Fibroblast of pulmonary artery (primary cell): ENCODE data around the gene TLE4.

Source experiments
- DNase-seq: peaks from one replicate; pipeline ENCODE4 v3.0.0-alpha.2; 2010; ENCODE audit warnings: low read depth
- H3K4me3 ChIP-seq: replicated peaks from 2 replicates; pipeline ENCODE4 v1.5.1; 2011; ENCODE audit warnings: low read depth, mild to moderate bottlenecking, control low read depth, low read length, moderate library complexity
- CTCF ChIP-seq: IDR thresholded peaks from 2 replicates; pipeline ENCODE4 v1.5.1; 2011; ENCODE audit warnings: mild to moderate bottlenecking, control low read depth, low read length, inconsistent platforms; ENCODE audit errors: missing control alignments

Gene TLE4

DNA sequence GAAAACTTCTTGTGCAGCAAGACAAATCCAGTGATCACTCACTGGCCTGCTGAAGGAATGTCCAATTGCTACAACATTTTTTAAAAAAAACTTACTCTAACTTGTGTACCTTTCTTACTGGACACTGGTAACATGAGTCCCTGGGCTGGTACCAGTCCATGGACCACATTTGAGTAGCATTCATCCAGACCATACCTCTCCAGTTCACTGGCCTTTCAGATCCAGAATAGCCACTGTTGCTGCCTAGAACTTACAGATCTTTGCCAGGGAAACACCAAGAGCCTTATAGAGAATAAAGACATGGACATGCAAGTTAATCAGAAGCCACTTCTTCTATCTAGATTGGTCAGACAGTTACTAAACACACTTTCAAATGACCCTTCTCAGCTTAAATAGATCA lies 185.3 kb downstream of the TLE4 start:
- no peak for TF ChIP-seq CTCF
- no peak for DNase-seq
- no peak overlapping the region for H3K4me3 ChIP-seq

DNA sequence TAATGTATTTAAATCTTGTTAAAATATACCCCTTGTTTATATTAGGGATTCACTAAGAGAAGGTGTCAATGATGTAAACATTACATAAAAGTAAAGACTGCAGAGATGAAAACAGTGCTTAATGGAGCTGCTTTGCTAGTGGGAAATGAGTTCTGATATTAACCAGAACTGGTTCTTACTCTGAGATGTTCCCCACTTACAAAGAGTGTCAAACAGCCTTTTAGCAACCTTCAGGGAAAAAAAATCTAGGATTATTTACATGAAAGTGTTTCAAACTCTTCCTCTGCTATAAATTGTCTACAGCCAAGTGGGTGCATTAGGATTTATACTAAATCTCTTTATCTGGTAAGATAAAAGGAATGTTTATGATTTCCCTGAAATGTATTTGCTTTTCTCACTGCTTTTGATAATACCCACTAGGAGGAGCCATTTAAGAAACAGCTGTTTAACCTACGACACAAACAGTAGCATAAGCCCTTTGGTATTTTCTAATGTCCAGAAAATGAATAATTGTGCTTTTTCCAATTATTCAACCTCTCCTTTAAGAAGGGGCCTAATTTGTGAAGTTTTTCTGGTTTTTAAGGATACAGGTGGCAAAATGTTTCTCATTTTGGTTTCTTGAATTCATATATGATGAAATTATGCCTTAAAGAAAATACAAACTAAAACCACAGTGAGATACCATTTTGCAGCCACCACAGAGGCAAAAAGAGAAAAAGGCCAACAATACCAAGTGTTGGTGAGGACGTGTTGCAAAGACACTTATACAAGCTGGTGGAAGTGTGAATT lies 186.3 kb downstream of the TLE4 start:
- peak; percentile 55 for TF ChIP-seq CTCF
- no peak overlapping the region for H3K4me3 ChIP-seq
- peak; percentile 30 for DNase-seq

- no peak for TF ChIP-seq CTCF
- H3K4me3 ChIP-seq: no peak overlapping the region
- DNase-seq: no peak
These were observed 187.7 kb downstream of the TLE4 start for GRCh38 chr9:79759460-79759859.

DNA sequence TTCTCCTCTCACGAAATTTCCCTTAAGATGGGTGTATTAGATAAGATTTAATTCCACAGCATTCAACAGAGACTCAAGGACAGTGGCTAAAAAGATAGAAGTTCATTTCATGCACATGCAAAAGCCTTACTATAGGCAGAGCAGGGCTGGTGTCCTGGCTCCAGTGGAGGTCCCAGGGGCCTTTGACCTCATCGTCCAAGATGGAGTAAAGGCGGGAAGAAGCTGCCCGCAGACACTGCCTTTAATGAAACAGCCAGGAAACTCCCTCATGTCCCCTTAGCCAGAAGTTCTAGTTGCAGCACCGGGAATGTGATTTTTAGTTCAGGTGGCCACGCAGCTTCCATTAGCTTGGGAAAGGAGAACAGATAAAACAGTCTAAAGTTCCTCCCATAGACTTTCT lies 190.3 kb downstream of the TLE4 start:
- DNase-seq: no peak
- no peak for TF ChIP-seq CTCF
- no peak overlapping the region for H3K4me3 ChIP-seq

DNA sequence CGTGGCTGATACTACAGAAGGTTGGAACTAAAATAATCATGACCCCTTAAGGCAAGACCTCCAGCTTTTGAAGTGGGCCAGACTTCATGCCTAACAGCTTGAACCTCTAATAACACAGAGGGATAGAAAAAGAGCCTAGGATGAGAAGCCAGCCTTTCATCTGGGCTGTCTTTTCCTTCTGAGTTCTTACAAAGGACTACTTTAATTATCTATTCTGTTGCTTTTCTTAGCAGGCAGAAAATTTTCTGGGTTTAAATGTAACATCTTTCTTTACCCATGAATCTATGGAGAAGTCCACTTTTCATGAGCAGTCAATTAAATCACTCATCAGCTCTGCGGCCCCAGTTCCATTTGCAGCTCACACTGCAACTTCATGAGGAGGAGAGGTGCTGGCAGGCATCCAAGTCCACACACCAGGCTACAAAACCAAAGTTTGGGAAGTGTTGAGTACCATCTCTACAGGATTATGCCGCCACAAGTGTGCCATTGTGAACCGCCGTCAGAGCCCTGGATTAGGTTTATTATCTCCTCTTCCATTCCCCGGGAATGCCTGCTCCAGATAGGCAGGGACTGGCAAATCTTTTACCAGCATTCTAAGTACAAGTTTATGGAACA lies 192.0 kb downstream of the TLE4 start:
- no peak for TF ChIP-seq CTCF
- H3K4me3 ChIP-seq: no peak overlapping the region
- DNase-seq: peak; percentile 13

DNA sequence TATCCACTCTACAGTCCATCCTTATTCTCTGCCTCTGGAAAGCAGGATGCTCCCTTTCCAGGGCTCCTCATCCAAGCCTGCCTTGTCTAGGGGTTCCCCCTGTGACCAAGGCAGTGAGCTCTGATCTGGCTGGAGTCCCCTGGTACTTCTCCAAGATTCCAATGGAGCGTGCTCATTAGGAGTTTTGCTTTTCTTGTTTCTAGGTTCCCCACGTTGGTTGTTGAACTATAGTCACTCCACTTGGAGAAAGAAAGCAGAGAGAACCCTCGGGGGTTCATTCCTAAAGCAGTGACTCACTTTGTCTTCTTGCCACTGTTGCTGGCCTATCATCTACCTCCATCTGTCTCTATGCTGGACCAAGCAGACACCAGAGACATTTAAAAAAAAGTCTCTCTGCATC lies 192.6 kb downstream of the TLE4 start:
- no peak overlapping the region for H3K4me3 ChIP-seq
- DNase-seq: peak; percentile 64
- TF ChIP-seq CTCF: no peak

- no peak for TF ChIP-seq CTCF
- no peak overlapping the region for H3K4me3 ChIP-seq
- no peak for DNase-seq
These were observed 193.7 kb downstream of the TLE4 start for GRCh38 chr9:79765466-79765865.
